HepG2 (cell line): Measurements from ENCODE around the gene CHST14. TPM values are rescaled to one million over a fixed set of nuclear protein-coding genes. Genes with fewer than 3 reads are reported as not detected.
A peak's percentile ranks its signal among the peaks of the same experiment; 100 is the strongest.

Source experiments
- AGO2 ChIP-seq: fragments of 200-400 bp; formaldehyde crosslinking; optimal IDR thresholded peaks from 2 replicates; pipeline ENCODE3; 2017; ENCODE audit warnings: mild to moderate bottlenecking, low read depth, low read length, moderate library complexity
- CBFB ChIP-seq: sonication (generic); formaldehyde crosslinking; IDR thresholded peaks from 2 replicates; pipeline ENCODE4 v1.4.0; 2020; ENCODE audit warnings: missing genetic modification reagents
- IKZF4 ChIP-seq: sonication (generic); formaldehyde crosslinking; IDR thresholded peaks from 2 replicates; pipeline ENCODE4 v1.5.1; 2020; ENCODE audit warnings: borderline replicate concordance, mild to moderate bottlenecking, low read depth, missing genetic modification reagents; ENCODE audit errors: not compliant biosample characterization
- MATR3 ChIP-seq: sonication (generic); formaldehyde crosslinking; IDR thresholded peaks from 2 replicates; pipeline ENCODE4 v1.4.0; 2020; ENCODE audit warnings: missing genetic modification reagents
- MIER2 ChIP-seq: IDR thresholded peaks from 2 replicates; pipeline ENCODE4 v1.6.1; 2016; ENCODE audit warnings: missing biosample characterization, missing genetic modification reagents
- MZF1 ChIP-seq: sonication (generic); formaldehyde crosslinking; IDR thresholded peaks from 2 replicates; pipeline ENCODE4 v1.8.1; 2023; ENCODE audit warnings: mild to moderate bottlenecking, missing genetic modification reagents, borderline replicate concordance
- POLR2G ChIP-seq: fragments of 200-400 bp; formaldehyde crosslinking; IDR thresholded peaks from 2 replicates; pipeline ENCODE4 v1.6.1; 2018; ENCODE audit warnings: mild to moderate bottlenecking, low read depth, low read length, moderate library complexity
- SAFB2 ChIP-seq: sonication (generic); formaldehyde crosslinking; IDR thresholded peaks from 2 replicates; pipeline ENCODE4 v1.5.1; 2020; ENCODE audit warnings: missing genetic modification reagents, low read depth, mild to moderate bottlenecking, borderline replicate concordance
- SMAD3 ChIP-seq: sonication (generic); formaldehyde crosslinking; IDR thresholded peaks from 2 replicates; pipeline ENCODE4 v1.4.0; 2020; ENCODE audit warnings: missing genetic modification reagents
- SMARCC2 ChIP-seq: fragments of 450-650 bp; IDR thresholded peaks from 2 replicates; pipeline ENCODE4 v1.6.1; 2017; ENCODE audit warnings: antibody characterized with exemption, mild to moderate bottlenecking
- SSRP1 ChIP-seq: IDR thresholded peaks from 2 replicates; pipeline ENCODE4 v1.6.1; 2016; ENCODE audit warnings: control low read depth
- U2AF2 ChIP-seq: fragments of 200-400 bp; formaldehyde crosslinking; IDR thresholded peaks from 2 replicates; pipeline ENCODE4 v1.6.1; 2017; ENCODE audit warnings: low read depth, mild to moderate bottlenecking, low read length
- ZMAT3 ChIP-seq: sonication (generic); formaldehyde crosslinking; conservative IDR thresholded peaks from 2 replicates; pipeline ENCODE4 v1.7.0; 2021; ENCODE audit warnings: missing genetic modification reagents
- ZNF232 ChIP-seq: sonication (generic); formaldehyde crosslinking; IDR thresholded peaks from 2 replicates; pipeline ENCODE4 v1.4.0; 2020; ENCODE audit warnings: missing genetic modification reagents, borderline replicate concordance
- ZNF253 ChIP-seq: sonication (generic); formaldehyde crosslinking; IDR thresholded peaks from 2 replicates; pipeline ENCODE4 v1.8.0; 2022; ENCODE audit warnings: mild to moderate bottlenecking, missing genetic modification reagents, borderline replicate concordance
- ZNF468 ChIP-seq: sonication (generic); formaldehyde crosslinking; IDR thresholded peaks from 2 replicates; pipeline ENCODE4 v1.8.0; 2022; ENCODE audit warnings: mild to moderate bottlenecking, moderate library complexity, missing genetic modification reagents
- ZNF652 ChIP-seq: IDR thresholded peaks from 2 replicates; pipeline ENCODE4 v1.6.1; 2016; ENCODE audit warnings: low read depth, borderline replicate concordance
- ZSCAN21 ChIP-seq: sonication (generic); formaldehyde crosslinking; IDR thresholded peaks from 2 replicates; pipeline ENCODE4 v1.8.0; 2022; ENCODE audit warnings: mild to moderate bottlenecking, missing genetic modification reagents, moderate library complexity, borderline replicate concordance
- polyA plus RNA-seq, 8 experiments: library from polyadenylated mRNA; depleted of rRNA in 3 of 8; stranded (reverse) in 7 of 8; unstranded in 1 of 8; fragments of >200 nt; fragmentation: Illumina TruSeq in 4 of 8; extraction: Trizol in 4 of 8; gene quantifications; 2 replicates each; pipeline versions ENCODE4 v1.2.1 to v1.2.3, GENCODE V29; 2011 to 2016; ENCODE audit warnings: low read depth in 4 of 8, missing spikeins in 1 of 8, mixed read lengths in 1 of 8; ENCODE audit not compliant: insufficient read depth in 1 of 8
- total RNA-seq, 5 experiments: library from RNA; depleted of rRNA; stranded (reverse); fragments of >200 nt; fragmentation: Illumina TruSeq; extraction: Trizol; gene quantifications; 2 replicates each; pipeline ENCODE4 v1.2.3, GENCODE V29; 2016; ENCODE audit warnings: low read depth in 1 of 5
- TF ChIP-seq, protein P1 (sequence below): sonication (generic); formaldehyde crosslinking; IDR thresholded peaks from 2 replicates; pipeline ENCODE4 v1.8.1; 2023; ENCODE audit warnings: mild to moderate bottlenecking, missing genetic modification reagents, borderline replicate concordance
- TF ChIP-seq, protein P2 (sequence below): fragments of 450-650 bp; IDR thresholded peaks from 2 replicates; pipeline ENCODE4 v1.6.1; 2017
- TF ChIP-seq, protein P3 (sequence below): sonication (generic); formaldehyde crosslinking; IDR thresholded peaks from 2 replicates; pipeline ENCODE4 v1.9.0; 2021; ENCODE audit warnings: missing genetic modification reagents, mild to moderate bottlenecking, borderline replicate concordance
- TF ChIP-seq, protein P4 (sequence below): IDR thresholded peaks from 2 replicates; pipeline ENCODE4 v1.6.1; 2016; ENCODE audit warnings: mild to moderate bottlenecking, missing biosample characterization, missing genetic modification reagents
- TF ChIP-seq, protein P5 (sequence below): sonication (generic); formaldehyde crosslinking; IDR thresholded peaks from 2 replicates; pipeline ENCODE4 v1.4.0; 2020; ENCODE audit warnings: mild to moderate bottlenecking, low read depth, missing genetic modification reagents
- TF ChIP-seq, protein P6 (sequence below): sonication (generic); formaldehyde crosslinking; IDR thresholded peaks from 2 replicates; pipeline ENCODE4 v1.8.0; 2022; ENCODE audit warnings: mild to moderate bottlenecking, missing genetic modification reagents

CHST14 gene
- total and polyA plus RNA-seq, 2 of the 13 experiments (the other 11 are each of a cell fraction or from before 2014, with no cell fraction given): 8.9 to 12.4 TPM

DNA sequence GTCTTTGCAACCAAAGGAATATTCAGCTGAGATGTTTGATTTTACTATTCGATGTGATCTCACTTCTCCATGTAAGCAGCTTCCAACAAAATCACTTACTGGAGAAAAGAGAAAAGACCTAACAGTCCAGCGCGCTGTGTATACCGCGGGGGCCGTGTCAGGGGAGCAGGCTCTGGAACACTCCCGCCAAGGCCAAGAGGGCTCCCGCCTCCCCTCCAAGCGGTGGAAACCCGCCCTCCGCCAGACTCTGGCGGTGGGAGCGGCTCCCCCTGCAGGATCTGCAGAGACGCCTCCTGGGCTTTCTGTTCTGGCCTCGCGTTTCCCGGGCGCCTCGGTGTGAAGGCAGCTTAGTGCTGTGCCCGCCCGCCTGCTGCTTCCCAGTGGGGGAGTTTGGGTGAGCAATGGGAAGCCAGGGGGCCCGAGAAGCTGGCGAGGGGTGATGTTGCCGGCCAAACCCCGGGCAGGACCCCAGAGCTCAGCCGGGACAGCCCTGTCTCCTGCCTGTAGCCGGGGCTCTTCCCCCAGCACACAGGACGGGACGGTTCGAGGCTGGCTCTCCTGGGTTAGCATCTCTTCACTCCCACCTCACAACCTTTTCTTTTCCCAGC lies 36.3 kb downstream of the CHST14 start (continued):
- TF ChIP-seq AGO2 (no peak), ZNF232 (CRISPR knock-in tag) (no peak), SMAD3 (no peak), MIER2 (CRISPR knock-in tag) (no peak), SSRP1 (CRISPR knock-in tag) (no peak), MATR3 (CRISPR knock-in tag) (no peak), SAFB2 (CRISPR knock-in tag) (no peak), ZNF652 (CRISPR knock-in tag) (peak; percentile 11; the same call in 1 of the 2 replicates), SMARCC2 (no peak), CBFB (CRISPR knock-in tag) (no peak), ZNF253 (no peak), IKZF4 (no peak), ZNF468 (CRISPR knock-in tag) (no peak), ZSCAN21 (CRISPR knock-in tag) (no peak), ZMAT3 (CRISPR knock-in tag) (no peak), POLR2G (no peak), MZF1 (CRISPR knock-in tag) (no peak), U2AF2 (no peak)
- TF ChIP-seq, protein P1, sequence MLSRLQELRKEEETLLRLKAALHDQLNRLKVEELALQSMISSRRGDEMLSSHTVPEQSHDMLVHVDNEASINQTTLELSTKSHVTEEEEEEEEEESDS: no peak
- TF ChIP-seq, protein P2, sequence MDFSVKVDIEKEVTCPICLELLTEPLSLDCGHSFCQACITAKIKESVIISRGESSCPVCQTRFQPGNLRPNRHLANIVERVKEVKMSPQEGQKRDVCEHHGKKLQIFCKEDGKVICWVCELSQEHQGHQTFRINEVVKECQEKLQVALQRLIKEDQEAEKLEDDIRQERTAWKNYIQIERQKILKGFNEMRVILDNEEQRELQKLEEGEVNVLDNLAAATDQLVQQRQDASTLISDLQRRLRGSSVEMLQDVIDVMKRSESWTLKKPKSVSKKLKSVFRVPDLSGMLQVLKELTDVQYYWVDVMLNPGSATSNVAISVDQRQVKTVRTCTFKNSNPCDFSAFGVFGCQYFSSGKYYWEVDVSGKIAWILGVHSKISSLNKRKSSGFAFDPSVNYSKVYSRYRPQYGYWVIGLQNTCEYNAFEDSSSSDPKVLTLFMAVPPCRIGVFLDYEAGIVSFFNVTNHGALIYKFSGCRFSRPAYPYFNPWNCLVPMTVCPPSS: no peak
- TF ChIP-seq, protein P3, sequence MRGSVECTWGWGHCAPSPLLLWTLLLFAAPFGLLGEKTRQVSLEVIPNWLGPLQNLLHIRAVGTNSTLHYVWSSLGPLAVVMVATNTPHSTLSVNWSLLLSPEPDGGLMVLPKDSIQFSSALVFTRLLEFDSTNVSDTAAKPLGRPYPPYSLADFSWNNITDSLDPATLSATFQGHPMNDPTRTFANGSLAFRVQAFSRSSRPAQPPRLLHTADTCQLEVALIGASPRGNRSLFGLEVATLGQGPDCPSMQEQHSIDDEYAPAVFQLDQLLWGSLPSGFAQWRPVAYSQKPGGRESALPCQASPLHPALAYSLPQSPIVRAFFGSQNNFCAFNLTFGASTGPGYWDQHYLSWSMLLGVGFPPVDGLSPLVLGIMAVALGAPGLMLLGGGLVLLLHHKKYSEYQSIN: no peak
- TF ChIP-seq, protein P4, sequence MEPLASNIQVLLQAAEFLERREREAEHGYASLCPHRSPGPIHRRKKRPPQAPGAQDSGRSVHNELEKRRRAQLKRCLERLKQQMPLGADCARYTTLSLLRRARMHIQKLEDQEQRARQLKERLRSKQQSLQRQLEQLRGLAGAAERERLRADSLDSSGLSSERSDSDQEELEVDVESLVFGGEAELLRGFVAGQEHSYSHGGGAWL (CRISPR knock-in tag): no peak
- TF ChIP-seq, protein P5, sequence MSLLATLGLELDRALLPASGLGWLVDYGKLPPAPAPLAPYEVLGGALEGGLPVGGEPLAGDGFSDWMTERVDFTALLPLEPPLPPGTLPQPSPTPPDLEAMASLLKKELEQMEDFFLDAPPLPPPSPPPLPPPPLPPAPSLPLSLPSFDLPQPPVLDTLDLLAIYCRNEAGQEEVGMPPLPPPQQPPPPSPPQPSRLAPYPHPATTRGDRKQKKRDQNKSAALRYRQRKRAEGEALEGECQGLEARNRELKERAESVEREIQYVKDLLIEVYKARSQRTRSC (CRISPR knock-in tag): no peak
- TF ChIP-seq, protein P6, sequence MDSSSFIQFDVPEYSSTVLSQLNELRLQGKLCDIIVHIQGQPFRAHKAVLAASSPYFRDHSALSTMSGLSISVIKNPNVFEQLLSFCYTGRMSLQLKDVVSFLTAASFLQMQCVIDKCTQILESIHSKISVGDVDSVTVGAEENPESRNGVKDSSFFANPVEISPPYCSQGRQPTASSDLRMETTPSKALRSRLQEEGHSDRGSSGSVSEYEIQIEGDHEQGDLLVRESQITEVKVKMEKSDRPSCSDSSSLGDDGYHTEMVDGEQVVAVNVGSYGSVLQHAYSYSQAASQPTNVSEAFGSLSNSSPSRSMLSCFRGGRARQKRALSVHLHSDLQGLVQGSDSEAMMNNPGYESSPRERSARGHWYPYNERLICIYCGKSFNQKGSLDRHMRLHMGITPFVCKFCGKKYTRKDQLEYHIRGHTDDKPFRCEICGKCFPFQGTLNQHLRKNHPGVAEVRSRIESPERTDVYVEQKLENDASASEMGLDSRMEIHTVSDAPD (CRISPR knock-in tag): no peak
